Measurements from ENCODE around the gene STK25.
"Not testable (repeated sequence)": the region's sequence is repeated elsewhere in the genome, so short reads cannot be mapped to it uniquely, and the experiment has no call there.

The STK25 gene

GRCh38 chr2:241511091-241511741 is 2.8 kb upstream of the STK25 start:
- in situ Hi-C loops (cut with HindIII; ENCODE audit: low sequenced_read_pairs), result no loop called here

GRCh38 chr2:241509155-241509784 is 886 bp upstream of the STK25 start:
- in situ Hi-C loops (cut with HindIII; ENCODE audit: low sequenced_read_pairs), result no loop called here

- in situ Hi-C loops (cut with HindIII; ENCODE audit: low sequenced_read_pairs), result no loop called here
Observed at GRCh38 chr2:241507430-241508239, 749 bp downstream of the STK25 start.

- in situ Hi-C loops (cut with HindIII; ENCODE audit: low sequenced_read_pairs), result no loop called here
Observed at GRCh38 chr2:241506793-241507429, 1.5 kb downstream of the STK25 start.

GRCh38 chr2:241506317-241506716 is 2.1 kb downstream of the STK25 start:
- in situ Hi-C loops (cut with HindIII; ENCODE audit: low sequenced_read_pairs), result not testable (repeated sequence)

- in situ Hi-C loops (cut with HindIII; ENCODE audit: low sequenced_read_pairs), result no loop called here
Observed at GRCh38 chr2:241505781-241506201, 2.6 kb downstream of the STK25 start.

- in situ Hi-C loops (cut with HindIII; ENCODE audit: low sequenced_read_pairs), result no loop called here
Observed at GRCh38 chr2:241505086-241505780, 3.2 kb downstream of the STK25 start.

GRCh38 chr2:241503776-241504392 is 4.5 kb downstream of the STK25 start:
- in situ Hi-C loops (cut with HindIII; ENCODE audit: low sequenced_read_pairs), result no loop called here

GRCh38 chr2:241502281-241502680 is 6.1 kb downstream of the STK25 start:
- in situ Hi-C loops (cut with HindIII; ENCODE audit: low sequenced_read_pairs), result no loop called here

- in situ Hi-C loops (cut with HindIII; ENCODE audit: low sequenced_read_pairs), result no loop called here
Observed at GRCh38 chr2:241501551-241501950, 6.8 kb downstream of the STK25 start.

- in situ Hi-C loops (cut with HindIII; ENCODE audit: low sequenced_read_pairs), result no loop called here
Observed at GRCh38 chr2:241501099-241501541, 7.3 kb downstream of the STK25 start.

GRCh38 chr2:241500431-241500975 is 7.9 kb downstream of the STK25 start:
- in situ Hi-C loops (cut with HindIII; ENCODE audit: low sequenced_read_pairs), result no loop called here

- in situ Hi-C loops (cut with HindIII; ENCODE audit: low sequenced_read_pairs), result no loop called here
Observed at GRCh38 chr2:241500016-241500415, 8.4 kb downstream of the STK25 start.

GRCh38 chr2:241499146-241499965 is 9.0 kb downstream of the STK25 start:
- in situ Hi-C loops (cut with HindIII; ENCODE audit: low sequenced_read_pairs), result loop anchor here (25.0 kb wide), 1 partner anchor 88 kb away; no protein-coding TSS in a partner anchor

- in situ Hi-C loops (cut with HindIII; ENCODE audit: low sequenced_read_pairs), result loop anchor here (25.0 kb wide), 1 partner anchor 89 kb away; no protein-coding TSS in a partner anchor
Observed at GRCh38 chr2:241498115-241499070, 10.0 kb downstream of the STK25 start.

GRCh38 chr2:241496904-241497877 is 11.2 kb downstream of the STK25 start:
- in situ Hi-C loops (cut with HindIII; ENCODE audit: low sequenced_read_pairs), result loop anchor here (25.0 kb wide), 1 partner anchor 90 kb away; no protein-coding TSS in a partner anchor
